GM19240 (cell line): ENCODE data around the gene GPS1.

ENCODE experiments used
- DNase-seq: peaks from one replicate; pipeline ENCODE4 v3.0.0; 2011; ENCODE audit warnings: low spot score; ENCODE audit not compliant: insufficient read length

GPS1 gene

GRCh38 chr17:82087961-82088837 is 36.5 kb downstream of the GPS1 start:
- DNase-seq = no peak

- DNase-seq = no peak
These were observed 37.4 kb downstream of the GPS1 start for GRCh38 chr17:82088838-82089722.

- DNase-seq = no peak
These were observed 38.2 kb downstream of the GPS1 start for GRCh38 chr17:82089723-82090548.

- no peak for DNase-seq
These were observed 39.0 kb downstream of the GPS1 start for GRCh38 chr17:82090549-82091263.

- no peak for DNase-seq
These were observed 39.8 kb downstream of the GPS1 start for GRCh38 chr17:82091264-82092066.

GRCh38 chr17:82092094-82092586 is 40.4 kb downstream of the GPS1 start:
- no peak for DNase-seq

GRCh38 chr17:82092628-82092994 is 40.9 kb downstream of the GPS1 start:
- DNase-seq = no peak

GRCh38 chr17:82092995-82093751 is 41.5 kb downstream of the GPS1 start:
- DNase-seq = no peak

GRCh38 chr17:82094931-82095776 is 43.5 kb downstream of the GPS1 start:
- DNase-seq = no peak

GRCh38 chr17:82095777-82096708 is 44.3 kb downstream of the GPS1 start:
- DNase-seq = no peak

GRCh38 chr17:82096709-82097183 is 45.0 kb downstream of the GPS1 start:
- DNase-seq = no peak

GRCh38 chr17:82097184-82097918 is 45.7 kb downstream of the GPS1 start:
- DNase-seq = peak; percentile 61

GRCh38 chr17:82097919-82098168 is 46.1 kb downstream of the GPS1 start:
- no peak for DNase-seq

- DNase-seq = peak; percentile 100
These were observed 46.7 kb downstream of the GPS1 start, which contains the start of gene FASN for GRCh38 chr17:82098169-82098938. Gene FASN, minus strand, starts transcription at chr17:82098236. Its CDS starts 1,791 bp downstream, at chr17:82096445.

GRCh38 chr17:82098939-82099763 is 47.5 kb downstream of the GPS1 start:
- DNase-seq = no peak
